Hematopoietic multipotent progenitor cell (in vitro differentiated cells): ENCODE results near the gene CENPK. TPM values are rescaled to one million over a fixed set of nuclear protein-coding genes. Genes with fewer than 3 reads are reported as not detected.

ENCODE experiments used
- small RNA-seq: library from RNA; depleted of rRNA; stranded (forward); fragments of <200 nt; gene quantifications from one replicate; pipeline ENCODE3, GENCODE V24; 2012
- total RNA-seq: library from RNA; depleted of rRNA; stranded (reverse); fragments of >200 nt; gene quantifications from one replicate; pipeline ENCODE4 v1.2.3, GENCODE V29; 2012

CENPK gene
- total RNA-seq, 1 donor, result 3.5 TPM

Small RNAs within 50 kb of the gene (small RNA-seq; reads per million reads assigned to genes)
- not detected for gene RNU6-540P

Other genes with a start within 250 kb of the CENPK start
- 1.9 TPM for gene ADAMTS6, start 81.2 kb downstream of the CENPK start, total RNA-seq
- gene PPWD1, start 128 bp upstream of the CENPK start, total RNA-seq, result 14.8 TPM
- gene TRIM23, start 61.2 kb upstream of the CENPK start, total RNA-seq, result 10.2 TPM
- 2.2 TPM for gene SHLD3, start 61.9 kb upstream of the CENPK start, total RNA-seq
- gene TRAPPC13, start 61.9 kb upstream of the CENPK start, total RNA-seq, result 5.1 TPM
- 2.7 TPM for gene SGTB, start 158.9 kb upstream of the CENPK start, total RNA-seq
- gene NLN, start 159.0 kb upstream of the CENPK start, total RNA-seq, result 11.6 TPM